Glomerular visceral epithelial cell (primary cell): Measurements from ENCODE around the gene OSBPL1A.

Source experiments
- DNase-seq: peaks from one replicate; pipeline ENCODE4 v3.0.0-alpha.2; 2016; ENCODE audit errors: extremely low spot score

Gene OSBPL1A

DNA sequence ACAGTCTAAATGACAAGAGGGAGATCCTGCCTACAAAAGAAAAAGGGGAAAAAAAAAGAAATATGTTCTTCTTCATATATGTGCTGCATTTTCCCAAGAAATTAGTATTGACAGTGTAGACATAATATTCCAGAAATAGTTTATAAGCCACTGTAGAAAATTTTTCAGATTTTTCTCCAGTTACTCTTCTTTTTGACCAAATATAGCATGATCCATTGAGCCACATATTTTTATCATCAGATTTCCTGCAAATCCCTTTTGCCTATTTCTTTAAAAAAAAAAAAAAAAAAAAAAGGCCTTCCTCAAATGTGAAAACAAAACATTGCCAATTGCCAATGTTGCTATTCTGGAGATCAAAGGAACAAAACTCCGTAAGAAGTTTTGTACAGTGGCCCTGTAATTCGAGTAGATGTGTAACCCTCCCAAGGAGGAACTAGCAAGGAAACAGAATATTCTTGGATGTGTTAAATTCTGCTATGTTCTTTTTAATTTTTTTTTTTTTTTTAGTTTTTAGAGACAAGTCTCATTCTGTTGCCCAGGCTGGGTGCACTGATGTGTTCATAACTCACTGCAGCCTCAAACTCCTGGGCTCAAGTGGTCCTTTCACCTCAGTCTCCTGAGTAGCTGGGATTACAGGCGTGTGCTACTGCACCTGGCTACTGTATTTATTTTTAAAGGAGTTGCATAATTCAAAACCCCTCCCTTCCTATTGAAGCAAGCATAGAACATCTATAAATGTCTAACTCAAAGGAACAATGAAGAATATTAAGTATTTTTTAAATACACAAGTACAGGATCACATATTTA, 271.3 kb downstream of the OSBPL1A start:
- no peak for DNase-seq

DNA sequence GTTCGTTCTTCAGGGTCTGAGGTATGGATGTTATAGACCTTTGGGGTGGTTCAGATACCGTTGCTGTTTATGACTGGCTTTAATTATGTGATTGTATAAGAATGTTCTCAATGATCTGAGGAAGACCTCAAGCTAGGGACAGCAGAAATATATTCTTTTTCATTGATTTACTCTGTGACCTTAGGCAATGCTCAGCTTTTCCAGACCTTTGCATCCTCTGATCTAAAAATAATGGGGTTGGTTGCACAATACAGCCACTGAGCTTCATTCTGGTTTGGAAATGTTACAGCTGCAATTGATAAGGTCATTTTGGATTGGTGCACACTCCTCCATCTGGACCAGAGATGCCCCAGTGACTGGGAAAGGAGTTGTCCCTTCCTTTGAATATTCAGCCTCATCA, 276.0 kb downstream of the OSBPL1A start:
- DNase-seq = no peak

DNA sequence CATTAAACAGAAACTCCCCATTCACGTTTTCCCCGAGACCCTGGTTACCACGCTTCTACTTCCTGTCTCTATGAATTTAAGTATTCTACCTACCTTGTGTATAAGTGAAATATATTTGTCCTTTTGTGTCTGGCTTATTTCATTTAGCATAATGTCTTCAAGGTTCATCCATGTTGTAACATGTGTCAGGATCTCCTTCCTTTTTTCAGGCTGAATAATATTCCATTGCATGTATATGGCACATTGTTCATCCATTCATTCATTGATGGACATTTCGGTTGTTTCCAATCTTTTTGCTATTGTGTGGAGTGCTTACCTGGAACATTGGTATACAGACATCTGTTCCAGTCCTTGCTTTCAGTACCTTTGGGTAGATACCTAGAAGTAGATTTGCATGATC, 276.9 kb downstream of the OSBPL1A start:
- DNase-seq = no peak

DNA sequence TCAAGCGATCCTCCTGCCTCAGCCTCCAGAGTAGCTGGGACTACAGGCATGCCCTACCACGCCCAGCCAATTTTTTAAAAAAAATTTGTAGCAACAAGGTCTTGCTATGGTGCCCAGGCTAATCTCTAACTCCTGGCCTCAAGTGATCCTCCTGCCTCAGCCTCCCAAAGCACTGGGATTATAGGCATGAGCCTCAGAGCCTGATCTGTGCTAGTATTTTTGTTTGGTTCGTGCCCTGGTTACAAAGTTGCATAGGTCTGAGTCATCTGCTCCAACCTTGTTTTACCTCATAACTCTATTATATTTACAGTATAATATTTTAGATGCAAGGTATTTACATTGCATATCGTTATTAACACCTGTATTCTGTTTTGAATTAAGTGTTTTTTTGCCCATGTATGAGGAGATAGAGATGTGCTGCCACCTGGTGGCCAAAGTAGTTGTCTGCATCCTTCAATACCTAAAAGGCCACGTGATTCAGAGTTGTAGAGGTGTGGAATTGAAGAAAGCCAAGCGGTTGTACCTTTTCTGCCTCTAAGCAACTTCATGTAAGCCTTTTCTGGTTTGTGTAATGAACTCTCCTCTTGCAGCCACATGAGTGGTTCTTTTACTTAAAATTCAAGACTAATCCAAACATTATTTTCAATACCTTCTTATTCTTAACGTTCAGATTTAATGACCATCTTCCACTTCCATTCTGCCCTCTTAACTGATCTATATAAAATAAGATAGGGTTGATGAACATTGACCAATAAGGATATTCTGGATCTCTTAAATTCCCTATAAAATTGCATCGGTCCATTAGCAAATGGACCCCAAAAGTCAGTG, 278.7 kb downstream of the OSBPL1A start:
- peak; percentile 78 for DNase-seq

DNA sequence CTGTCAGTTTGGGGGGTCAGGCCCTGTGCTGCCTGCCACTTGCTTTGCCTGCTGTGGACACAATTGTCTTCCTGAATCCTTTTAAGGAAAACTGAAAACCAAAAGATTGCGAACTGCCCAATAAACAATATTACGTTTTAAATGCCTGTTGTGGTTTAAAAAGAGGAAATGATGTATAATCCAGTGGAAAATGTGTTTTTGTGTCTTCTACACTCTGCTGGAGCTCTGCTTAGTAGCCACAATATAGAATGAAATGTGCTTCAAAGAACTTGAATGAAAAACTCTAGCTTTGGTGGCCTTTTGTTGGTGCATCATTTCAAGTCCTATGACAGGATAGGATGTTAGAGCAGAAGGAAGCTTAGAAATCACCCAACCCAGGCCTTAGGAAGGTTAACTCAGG, 282.0 kb downstream of the OSBPL1A start:
- DNase-seq = no peak

DNA sequence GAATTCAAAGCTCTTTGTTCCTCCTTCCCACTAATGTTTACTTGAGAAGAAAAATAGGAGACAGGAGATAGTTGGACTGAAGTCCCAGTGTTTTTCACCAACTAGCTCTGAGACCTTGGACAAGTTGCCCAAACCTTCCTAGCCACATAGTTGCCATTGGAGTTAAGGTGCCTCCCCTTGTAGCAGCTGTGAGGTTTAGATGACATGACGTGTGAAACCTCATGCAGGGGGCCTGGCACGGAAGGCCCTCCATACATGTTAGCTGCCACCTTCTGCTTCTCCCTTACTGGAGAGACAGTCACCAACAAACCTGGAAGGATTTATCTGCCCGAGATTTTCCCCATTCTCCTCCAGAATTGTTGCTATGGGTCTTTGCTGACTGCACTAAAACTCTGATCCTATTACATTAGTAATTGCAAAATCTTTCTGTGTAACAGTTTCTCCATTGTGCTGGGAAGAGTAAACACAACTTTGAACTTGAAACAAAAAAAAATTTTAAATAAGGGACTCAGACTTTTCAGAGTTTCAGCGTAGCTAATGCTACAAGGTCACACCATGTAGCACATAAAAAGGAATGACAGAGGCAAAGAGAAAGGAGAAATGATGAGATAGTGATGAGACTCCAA, 282.6 kb downstream of the OSBPL1A start:
- no peak for DNase-seq

DNA sequence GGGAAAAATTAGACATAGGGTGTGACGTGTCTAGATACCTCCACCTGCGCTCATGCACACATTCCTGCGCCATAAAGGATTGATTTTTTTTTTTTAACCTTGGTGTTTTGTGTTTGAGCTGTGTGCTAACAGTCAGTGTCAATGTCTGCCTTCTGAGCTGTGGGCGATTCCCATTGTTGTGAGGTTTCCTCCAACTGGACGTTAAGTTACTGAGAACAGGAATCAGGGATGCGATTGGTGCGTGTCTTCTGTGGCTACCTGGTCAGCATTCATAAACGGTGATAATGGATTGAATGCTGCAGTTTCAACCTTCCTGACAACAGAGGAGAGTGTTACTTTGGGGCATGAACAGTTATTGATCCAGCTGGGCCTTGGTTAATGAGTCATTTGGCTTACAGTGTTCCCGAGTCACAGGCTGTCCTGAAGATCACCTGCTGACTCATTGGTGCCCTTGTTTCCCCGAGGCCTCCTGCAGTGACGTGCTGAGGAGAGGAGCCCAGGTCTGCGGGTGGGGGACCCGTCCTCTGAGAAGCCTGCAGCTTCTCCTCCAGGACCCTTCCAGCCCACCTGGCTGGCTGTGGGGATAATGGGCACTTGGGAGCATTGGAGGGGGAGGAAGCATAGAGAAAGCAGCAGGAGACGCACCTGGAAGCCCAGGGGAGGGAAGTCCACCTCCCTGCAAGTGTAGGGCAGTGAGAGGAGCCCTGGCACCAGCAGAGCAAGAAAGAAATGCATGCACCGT, 284.6 kb downstream of the OSBPL1A start:
- DNase-seq = peak; percentile 23

DNA sequence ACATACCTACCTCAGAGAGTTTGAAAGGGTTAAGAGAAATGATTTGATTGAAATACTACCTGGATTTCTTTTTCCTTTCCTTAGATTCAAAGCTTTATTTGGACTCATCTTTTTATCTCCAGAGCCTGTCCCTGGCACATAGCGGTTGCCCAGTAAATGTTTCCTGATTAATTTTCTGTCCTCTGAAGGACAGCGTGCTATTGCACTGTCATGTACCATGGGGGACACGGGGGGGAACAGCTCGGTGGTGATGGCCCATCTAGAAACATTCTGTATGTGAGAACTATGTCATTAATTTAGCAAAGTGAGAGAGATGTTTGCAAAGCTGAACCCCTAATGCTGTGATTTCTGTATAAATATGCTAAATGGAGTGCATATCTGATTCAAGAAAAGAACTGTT, 285.2 kb downstream of the OSBPL1A start:
- no peak for DNase-seq
